ENCODE measurements around the gene XPO4.

The XPO4 gene

DNA sequence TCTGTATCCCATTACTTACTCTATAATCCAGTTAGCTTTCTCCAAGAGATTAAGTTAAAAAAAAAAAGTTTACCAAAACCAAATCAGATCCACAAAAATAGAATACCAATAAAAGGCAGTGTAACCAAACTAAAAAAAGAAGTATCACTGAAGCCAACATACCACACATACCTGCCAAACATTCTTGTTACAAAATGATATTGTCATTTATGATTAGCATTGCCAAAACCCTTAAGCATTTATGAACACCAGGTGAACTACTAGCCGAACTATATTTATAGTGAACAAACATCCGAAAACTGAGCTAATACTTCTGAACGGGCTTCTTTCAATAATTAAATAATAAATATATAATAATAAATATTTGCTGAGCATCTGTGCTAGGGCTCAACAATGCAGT is 69.7 kb downstream of the XPO4 start:
- no peak overlapping the region for H4K8ac ChIP-seq (ENCODE audit: low read depth, low read length)
- H3K79me1 ChIP-seq (ENCODE audit: low read length), result peaks cover 3% of the 10 kb centered on the region
- no peak overlapping the region for H3K4me2 ChIP-seq (ENCODE audit: low read length)
- no peak overlapping the region for H3K56ac ChIP-seq (ENCODE audit: low read length)
- no peak overlapping the region for H3K18ac ChIP-seq (ENCODE audit: low read length)
- no peak overlapping the region for H3K4me3 ChIP-seq (ENCODE audit: low read length)
- H3K27me3 ChIP-seq (ENCODE audit: insufficient read depth, low read length, poor library complexity), result no peaks in the 10 kb centered on the region
- no peak for DNase-seq
- no peak overlapping the region for H3K4ac ChIP-seq (ENCODE audit: low read depth, low read length)
- no peak overlapping the region for H4K5ac ChIP-seq (ENCODE audit: low read length)
- no peak overlapping the region for H3K27ac ChIP-seq (ENCODE audit: low read depth, low read length)
- no peak overlapping the region for H2BK5ac ChIP-seq (ENCODE audit: low read length)
- no peak overlapping the region for H2BK15ac ChIP-seq (replicated peaks; ENCODE audit: low read depth)
- H3K4me1 ChIP-seq (ENCODE audit: control insufficient read depth, low read depth, low read length), result no peaks in the 10 kb centered on the region
- no CpG with 5 or more reads among the region's 3 CpGs for WGBS (ENCODE audit: extremely low coverage, insufficient coverage, low lambda C conversion rate)
- no peaks in the 10 kb centered on the region for H3K79me2 ChIP-seq (ENCODE audit: control insufficient read depth, insufficient read depth, low read length)
- no peak overlapping the region for H3K23ac ChIP-seq (ENCODE audit: low read length)
- peaks cover 7% of the 10 kb centered on the region for H3K36me3 ChIP-seq (ENCODE audit: control insufficient read depth, insufficient read depth, low read length)
- H2BK120ac ChIP-seq (ENCODE audit: low read depth, low read length), result no peak overlapping the region
- H3K9ac ChIP-seq (ENCODE audit: low read length), result no peak overlapping the region
- no peak overlapping the region for H2AK5ac ChIP-seq (ENCODE audit: low read length)

DNA sequence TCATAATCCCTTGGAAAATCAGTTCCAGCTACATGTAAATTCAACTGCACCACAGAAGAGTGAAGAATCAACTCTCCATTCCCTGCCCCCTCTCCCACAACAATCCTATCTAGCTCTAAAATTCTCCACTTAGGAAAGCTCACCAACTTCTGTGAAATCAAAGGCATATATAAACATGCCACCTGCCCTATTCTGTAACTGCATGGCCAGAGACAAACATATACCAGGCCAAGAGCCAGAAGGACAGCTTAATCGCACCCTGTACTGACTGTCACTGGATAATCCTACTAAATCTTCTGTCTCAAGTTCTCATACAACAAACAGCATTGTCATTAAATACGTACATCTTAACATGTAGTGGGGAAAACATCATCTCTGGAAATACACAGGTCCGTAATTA is 70.6 kb downstream of the XPO4 start:
- H2BK5ac ChIP-seq (ENCODE audit: low read length), result no peak overlapping the region
- H3K4me3 ChIP-seq (ENCODE audit: low read length), result no peak overlapping the region

DNA sequence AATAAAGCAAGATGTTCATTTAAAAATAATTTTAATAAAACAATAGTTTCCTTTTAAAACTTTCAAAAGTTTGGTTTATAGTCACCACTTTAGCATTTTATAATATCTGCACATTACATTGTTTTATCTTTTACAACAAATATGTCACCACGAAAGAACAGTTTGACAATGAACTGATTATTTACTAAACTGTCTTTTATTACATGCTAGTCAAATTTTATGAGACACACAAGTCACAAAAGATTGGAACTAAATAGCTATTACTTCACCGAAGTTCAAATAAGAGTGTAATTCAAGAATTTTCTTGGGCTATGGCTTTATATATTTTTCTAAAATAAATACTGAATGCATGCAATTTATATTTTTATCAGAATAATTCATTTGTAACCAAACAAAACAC is 71.3 kb downstream of the XPO4 start:
- no peak overlapping the region for H3K9ac ChIP-seq (ENCODE audit: low read length)
- H2BK15ac ChIP-seq (replicated peaks; ENCODE audit: low read depth), result no peak overlapping the region
- no peak overlapping the region for H2AK5ac ChIP-seq (ENCODE audit: low read length)
- peaks cover under 1% of the 10 kb centered on the region for H3K79me1 ChIP-seq (ENCODE audit: low read length)
- no peak overlapping the region for H3K18ac ChIP-seq (ENCODE audit: low read length)
- H3K36me3 ChIP-seq (ENCODE audit: control insufficient read depth, insufficient read depth, low read length), result peaks cover 4% of the 10 kb centered on the region
- H3K79me2 ChIP-seq (ENCODE audit: control insufficient read depth, insufficient read depth, low read length), result no peaks in the 10 kb centered on the region
- no peak overlapping the region for H4K8ac ChIP-seq (ENCODE audit: low read depth, low read length)
- no peak overlapping the region for H3K23ac ChIP-seq (ENCODE audit: low read length)
- H4K5ac ChIP-seq (ENCODE audit: low read length), result no peak overlapping the region
- no peak for DNase-seq
- H3K4me2 ChIP-seq (ENCODE audit: low read length), result no peak overlapping the region
- no peak overlapping the region for H2BK5ac ChIP-seq (ENCODE audit: low read length)
- no peaks in the 10 kb centered on the region for H3K27me3 ChIP-seq (ENCODE audit: insufficient read depth, low read length, poor library complexity)
- H3K56ac ChIP-seq (ENCODE audit: low read length), result no peak overlapping the region
- H3K4me1 ChIP-seq (ENCODE audit: control insufficient read depth, low read depth, low read length), result no peaks in the 10 kb centered on the region
- WGBS (ENCODE audit: extremely low coverage, insufficient coverage, low lambda C conversion rate), result no CpG with 5 or more reads among the region's 2 CpGs
- H3K27ac ChIP-seq (ENCODE audit: low read depth, low read length), result no peak overlapping the region
- no peak overlapping the region for H2BK120ac ChIP-seq (ENCODE audit: low read depth, low read length)
- no peak overlapping the region for H3K4me3 ChIP-seq (ENCODE audit: low read length)
- no peak overlapping the region for H3K4ac ChIP-seq (ENCODE audit: low read depth, low read length)

More for the DNA sequence above, 70.6 kb downstream of the XPO4 start:
- Histone ChIP-seq H3K36me3 (ENCODE audit: control insufficient read depth, insufficient read depth, low read length) (peaks cover 7% of the 10 kb centered on the region), H3K79me1 (ENCODE audit: low read length) (peaks cover 3% of the 10 kb centered on the region), H4K5ac (ENCODE audit: low read length) (no peak overlapping the region), H3K23ac (ENCODE audit: low read length) (no peak overlapping the region), H3K56ac (ENCODE audit: low read length) (no peak overlapping the region), H2BK120ac (ENCODE audit: low read depth, low read length) (no peak overlapping the region), H3K27ac (ENCODE audit: low read depth, low read length) (no peak overlapping the region), H3K79me2 (ENCODE audit: control insufficient read depth, insufficient read depth, low read length) (no peaks in the 10 kb centered on the region), H3K9ac (ENCODE audit: low read length) (no peak overlapping the region), H3K18ac (ENCODE audit: low read length) (no peak overlapping the region), H3K4ac (ENCODE audit: low read depth, low read length) (no peak overlapping the region), H3K4me1 (ENCODE audit: control insufficient read depth, low read depth, low read length) (no peaks in the 10 kb centered on the region), H4K8ac (ENCODE audit: low read depth, low read length) (no peak overlapping the region), H2BK15ac (replicated peaks; ENCODE audit: low read depth) (no peak overlapping the region), H3K4me2 (ENCODE audit: low read length) (no peak overlapping the region), H2AK5ac (ENCODE audit: low read length) (no peak overlapping the region), H3K27me3 (ENCODE audit: insufficient read depth, low read length, poor library complexity) (no peaks in the 10 kb centered on the region)
- no peak for DNase-seq
- no CpG with 5 or more reads among the region's 3 CpGs for WGBS (ENCODE audit: extremely low coverage, insufficient coverage, low lambda C conversion rate)

DNA sequence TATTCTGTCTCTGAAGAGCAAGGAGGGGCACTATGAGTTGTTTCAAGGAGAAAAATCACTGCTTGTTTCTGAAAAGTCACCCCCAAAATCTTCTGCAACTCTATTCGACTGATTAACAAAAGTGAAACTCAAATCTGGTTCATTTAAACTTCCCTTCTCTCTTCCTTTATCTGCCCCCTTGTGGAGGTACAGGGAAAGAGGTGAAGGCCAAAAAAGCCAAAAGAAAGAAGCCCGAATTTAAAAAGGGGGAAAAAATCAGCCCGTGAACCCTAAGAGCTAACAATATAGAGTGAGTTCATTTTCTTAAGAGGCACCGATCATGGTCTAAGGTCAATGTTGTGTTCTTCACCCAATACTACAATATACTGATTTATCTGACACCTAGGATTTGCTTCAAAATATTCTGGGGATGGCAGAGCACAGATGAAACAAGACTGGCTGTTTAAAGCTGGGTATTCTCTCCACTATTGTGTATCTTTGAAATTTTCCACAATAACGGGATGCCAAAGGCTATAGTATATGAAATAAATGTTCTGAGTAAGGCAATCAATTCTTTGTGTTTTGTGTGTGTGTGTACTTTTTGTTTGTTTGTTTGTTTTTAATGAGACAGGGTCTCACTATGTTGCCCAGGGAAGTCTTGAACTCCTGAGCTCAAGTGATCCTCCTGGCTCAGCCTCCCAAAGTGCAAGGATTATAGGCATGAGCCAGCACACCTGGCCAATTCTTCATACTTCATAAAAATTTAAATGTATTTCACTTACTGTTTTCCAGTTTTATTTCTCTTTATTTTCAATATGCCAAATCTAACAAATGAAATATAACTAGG is 73.8 kb downstream of the XPO4 start:
- no peaks in the 10 kb centered on the region for H3K79me1 ChIP-seq (ENCODE audit: low read length)
- no peak overlapping the region for H3K4me2 ChIP-seq (ENCODE audit: low read length)
- no peaks in the 10 kb centered on the region for H3K27me3 ChIP-seq (ENCODE audit: insufficient read depth, low read length, poor library complexity)
- H3K4me1 ChIP-seq (ENCODE audit: control insufficient read depth, low read depth, low read length), result no peaks in the 10 kb centered on the region
- no peak overlapping the region for H3K23ac ChIP-seq (ENCODE audit: low read length)
- DNase-seq, result peak; percentile 63
- no peak overlapping the region for H2AK5ac ChIP-seq (ENCODE audit: low read length)
- H3K56ac ChIP-seq (ENCODE audit: low read length), result no peak overlapping the region
- no peak overlapping the region for H2BK120ac ChIP-seq (ENCODE audit: low read depth, low read length)
- H3K36me3 ChIP-seq (ENCODE audit: control insufficient read depth, insufficient read depth, low read length), result peaks cover 2% of the 10 kb centered on the region
- no CpG with 5 or more reads among the region's 5 CpGs for WGBS (ENCODE audit: extremely low coverage, insufficient coverage, low lambda C conversion rate)
- no peak overlapping the region for H2BK15ac ChIP-seq (replicated peaks; ENCODE audit: low read depth)
- no peak overlapping the region for H3K4me3 ChIP-seq (ENCODE audit: low read length)
- H2BK5ac ChIP-seq (ENCODE audit: low read length), result no peak overlapping the region
- H3K18ac ChIP-seq (ENCODE audit: low read length), result no peak overlapping the region
- no peak overlapping the region for H3K27ac ChIP-seq (ENCODE audit: low read depth, low read length)
- no peak overlapping the region for H4K8ac ChIP-seq (ENCODE audit: low read depth, low read length)
- no peak overlapping the region for H3K9ac ChIP-seq (ENCODE audit: low read length)
- no peaks in the 10 kb centered on the region for H3K79me2 ChIP-seq (ENCODE audit: control insufficient read depth, insufficient read depth, low read length)
- no peak overlapping the region for H4K5ac ChIP-seq (ENCODE audit: low read length)
- no peak overlapping the region for H3K4ac ChIP-seq (ENCODE audit: low read depth, low read length)

DNA sequence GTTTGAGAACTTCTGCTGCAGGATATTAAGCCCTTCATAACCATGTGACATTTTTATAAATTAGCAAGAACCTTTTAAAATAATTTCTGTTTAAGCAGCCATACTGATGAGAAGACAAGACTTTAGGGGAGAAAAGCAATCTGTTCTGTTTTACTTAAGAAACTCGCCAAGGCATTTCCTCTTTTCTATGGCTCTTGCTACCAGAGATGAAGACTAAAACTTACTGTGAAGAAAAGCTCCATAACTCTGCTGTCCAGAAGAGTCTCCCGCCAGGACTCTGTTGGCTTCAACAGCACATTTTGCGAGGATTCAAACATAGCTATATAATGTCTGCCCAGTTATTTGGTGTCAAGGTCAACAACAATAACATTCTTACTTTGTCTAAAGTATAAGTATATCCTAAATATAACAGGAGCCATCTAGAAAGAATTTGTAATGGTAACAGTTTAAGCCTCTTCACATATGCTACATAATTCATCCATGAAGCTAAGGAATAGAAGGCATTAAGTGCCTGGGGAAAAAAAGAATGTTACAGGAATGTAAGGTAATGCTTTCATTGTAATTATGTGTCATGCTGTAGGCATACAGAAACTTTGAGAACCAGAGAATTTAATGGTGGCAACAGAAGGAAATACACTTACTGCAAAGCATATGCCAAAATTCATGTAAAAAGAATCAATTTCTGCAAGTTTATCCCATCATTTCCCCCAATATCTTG is 75.5 kb downstream of the XPO4 start:
- no peak overlapping the region for H3K18ac ChIP-seq (ENCODE audit: low read length)
- H3K79me2 ChIP-seq (ENCODE audit: control insufficient read depth, insufficient read depth, low read length), result no peaks in the 10 kb centered on the region
- no peak overlapping the region for H3K4me3 ChIP-seq (ENCODE audit: low read length)
- no peak overlapping the region for H4K8ac ChIP-seq (ENCODE audit: low read depth, low read length)
- no peak overlapping the region for H3K27ac ChIP-seq (ENCODE audit: low read depth, low read length)
- no peak overlapping the region for H3K23ac ChIP-seq (ENCODE audit: low read length)
- H3K4me2 ChIP-seq (ENCODE audit: low read length), result no peak overlapping the region
- no peaks in the 10 kb centered on the region for H3K36me3 ChIP-seq (ENCODE audit: control insufficient read depth, insufficient read depth, low read length)
- H3K4ac ChIP-seq (ENCODE audit: low read depth, low read length), result no peak overlapping the region
- no peak overlapping the region for H2BK120ac ChIP-seq (ENCODE audit: low read depth, low read length)
- no peak overlapping the region for H3K9ac ChIP-seq (ENCODE audit: low read length)
- no peaks in the 10 kb centered on the region for H3K79me1 ChIP-seq (ENCODE audit: low read length)
- WGBS (ENCODE audit: extremely low coverage, insufficient coverage, low lambda C conversion rate), result no CpG with 5 or more reads among the region's 3 CpGs
- no peak overlapping the region for H4K5ac ChIP-seq (ENCODE audit: low read length)
- H2AK5ac ChIP-seq (ENCODE audit: low read length), result no peak overlapping the region
- no peak overlapping the region for H2BK5ac ChIP-seq (ENCODE audit: low read length)
- H3K4me1 ChIP-seq (ENCODE audit: control insufficient read depth, low read depth, low read length), result no peaks in the 10 kb centered on the region
- no peaks in the 10 kb centered on the region for H3K27me3 ChIP-seq (ENCODE audit: insufficient read depth, low read length, poor library complexity)
- DNase-seq, result peak; percentile 23
- no peak overlapping the region for H3K56ac ChIP-seq (ENCODE audit: low read length)
- H2BK15ac ChIP-seq (replicated peaks; ENCODE audit: low read depth), result no peak overlapping the region
